Stimulated activated CD8-positive, alpha-beta memory T cell treated with anti-CD3 and anti-CD28 coated beads, Interleukin-4, amount 100 ng/mL, for 48 hours (primary cell): ENCODE measurements around the gene CEP112.

Source experiments
- DNase-seq: peaks from one replicate; pipeline ENCODE4 v3.0.0-alpha.2; 2020

The CEP112 gene

GRCh38 chr17:66191593-66192377 lies at the start of gene CEP112:
Gene CEP112 (minus strand): TSS chr17:66192133.
- DNase-seq, result peak; percentile 93

- no peak for DNase-seq
These were observed 48.7 kb upstream of the CEP112 start for GRCh38 chr17:66240630-66241029.

- DNase-seq, result no peak
These were observed 48.1 kb upstream of the CEP112 start for GRCh38 chr17:66240013-66240412.

GRCh38 chr17:66235377-66235994 lies 43.6 kb upstream of the CEP112 start:
- DNase-seq, result no peak

GRCh38 chr17:66234611-66235010 lies 42.7 kb upstream of the CEP112 start:
- DNase-seq, result no peak

GRCh38 chr17:66233023-66233753 lies 41.3 kb upstream of the CEP112 start:
- DNase-seq, result no peak

GRCh38 chr17:66230922-66231591 lies 39.1 kb upstream of the CEP112 start:
- DNase-seq, result no peak

GRCh38 chr17:66229783-66230538 lies 38.0 kb upstream of the CEP112 start:
- no peak for DNase-seq

GRCh38 chr17:66228887-66229782 lies 37.2 kb upstream of the CEP112 start, which contains the start of gene APOH:
Gene APOH (minus strand): TSS chr17:66229415. CDS start chr17:66229379, 36 bp downstream.
- no peak for DNase-seq

GRCh38 chr17:66227212-66228045 lies 35.5 kb upstream of the CEP112 start:
- no peak for DNase-seq

- DNase-seq, result no peak
These were observed 30.9 kb upstream of the CEP112 start for GRCh38 chr17:66222798-66223350.

GRCh38 chr17:66221755-66222530 lies 30.0 kb upstream of the CEP112 start:
- DNase-seq, result no peak

GRCh38 chr17:66221343-66221742 lies 29.4 kb upstream of the CEP112 start:
- DNase-seq, result no peak

- no peak for DNase-seq
These were observed 28.3 kb upstream of the CEP112 start for GRCh38 chr17:66220079-66220835.

- no peak for DNase-seq
These were observed 23.6 kb upstream of the CEP112 start for GRCh38 chr17:66215529-66215911.

GRCh38 chr17:66214884-66215528 lies 23.1 kb upstream of the CEP112 start:
- DNase-seq, result no peak

- DNase-seq, result no peak
These were observed 19.3 kb upstream of the CEP112 start for GRCh38 chr17:66211047-66211810.
